Muscle layer of colon (tissue), 2 donors: ENCODE results near the gene NSUN7.

ENCODE experiments used
- H3K27ac ChIP-seq: one replicate; pipeline ENCODE4 v1.7.0; 2013; ENCODE audit warnings: low read depth, mild to moderate bottlenecking, low read length, moderate library complexity
- H3K27me3 ChIP-seq, 2 donors: one replicate each; pipeline ENCODE4 v1.7.0; 2013; ENCODE audit warnings: low read length in 2 of 2, mild to moderate bottlenecking in 2 of 2; ENCODE audit not compliant: insufficient read depth in 2 of 2, control insufficient read depth in 1 of 2
- H3K36me3 ChIP-seq: one replicate; pipeline ENCODE4 v1.7.0; 2013; ENCODE audit warnings: mild to moderate bottlenecking, low read length; ENCODE audit not compliant: insufficient read depth
- H3K4me1 ChIP-seq: one replicate; pipeline ENCODE4 v1.7.0; 2013; ENCODE audit warnings: mild to moderate bottlenecking, low read length; ENCODE audit not compliant: insufficient read depth
- H3K4me3 ChIP-seq, 2 donors: one replicate each; pipeline ENCODE4 v1.7.0; 2013; ENCODE audit warnings: low read length in 2 of 2, low read depth in 1 of 2, mild to moderate bottlenecking in 1 of 2, moderate library complexity in 1 of 2
- H3K9ac ChIP-seq: one replicate; pipeline ENCODE4 v1.7.0; 2013; ENCODE audit warnings: low read length
- H3K9me3 ChIP-seq: one replicate; pipeline ENCODE4 v1.7.0; 2013; ENCODE audit warnings: mild to moderate bottlenecking, low read length
- donor health status: abdominal sarcoma.
- donor health status: Adenocarcinoma of cecum.

NSUN7 gene

DNA sequence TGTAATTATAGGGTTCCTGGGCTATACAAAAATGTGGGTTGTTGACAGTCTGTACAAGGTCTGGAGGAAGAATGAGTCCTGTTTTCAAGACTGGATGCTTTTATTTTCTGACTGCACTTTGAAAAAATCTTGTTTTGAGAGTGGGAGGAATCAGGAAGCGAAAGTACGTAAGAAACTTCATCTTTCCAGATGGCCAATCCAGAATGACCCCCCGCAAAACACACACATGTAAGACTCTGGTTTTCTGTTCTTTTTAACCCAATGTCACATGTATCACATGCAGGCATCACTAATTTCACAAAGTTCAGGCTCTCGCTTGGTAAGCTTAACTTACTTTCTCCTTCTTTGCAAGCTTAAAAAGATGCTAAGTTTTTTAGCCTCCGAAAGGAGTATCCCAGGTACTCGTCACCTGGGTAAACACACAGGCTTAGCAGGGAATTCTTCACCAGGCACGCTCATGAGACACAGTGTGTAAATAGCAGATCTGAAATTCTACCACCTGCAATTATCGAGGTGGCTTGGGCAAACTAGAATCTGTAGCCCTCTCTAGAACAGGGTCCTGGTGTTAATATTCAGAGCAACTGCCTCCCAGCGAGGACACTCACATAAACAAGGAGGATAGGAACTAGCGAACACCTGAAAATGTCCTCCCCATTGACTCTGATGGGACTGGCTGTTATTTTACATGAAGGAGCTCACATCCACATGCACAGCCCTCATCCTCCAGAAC is 90.7 kb downstream of the NSUN7 start:
- Histone ChIP-seq H3K4me3 (no peak overlapping the region), H3K27ac (no peak overlapping the region), H3K9me3 (no peaks in the 10 kb centered on the region), H3K4me1 (no peaks in the 10 kb centered on the region), H3K36me3 (no peaks in the 10 kb centered on the region), H3K27me3 (no peaks in the 10 kb centered on the region), H3K9ac (no peak overlapping the region)

GRCh38 chr4:40840985-40841571 is 91.3 kb downstream of the NSUN7 start:
- no peaks in the 10 kb centered on the region for H3K36me3 ChIP-seq
- H3K27ac ChIP-seq = no peak overlapping the region
- H3K9ac ChIP-seq = no peak overlapping the region
- no peaks in the 10 kb centered on the region for H3K4me1 ChIP-seq
- H3K27me3 ChIP-seq = no peaks in the 10 kb centered on the region
- no peak overlapping the region for H3K4me3 ChIP-seq
- H3K9me3 ChIP-seq = no peaks in the 10 kb centered on the region

- no peak overlapping the region for H3K9ac ChIP-seq
- H3K36me3 ChIP-seq = no peaks in the 10 kb centered on the region
- H3K9me3 ChIP-seq = no peaks in the 10 kb centered on the region
- H3K27me3 ChIP-seq = no peaks in the 10 kb centered on the region
- no peak overlapping the region for H3K4me3 ChIP-seq
- H3K4me1 ChIP-seq = no peaks in the 10 kb centered on the region
- H3K27ac ChIP-seq = no peak overlapping the region
These were observed 92.6 kb downstream of the NSUN7 start for GRCh38 chr4:40842318-40842717.

GRCh38 chr4:40842725-40843423 is 93.1 kb downstream of the NSUN7 start:
- no peak overlapping the region for H3K9ac ChIP-seq
- H3K36me3 ChIP-seq = no peaks in the 10 kb centered on the region
- no peaks in the 10 kb centered on the region for H3K9me3 ChIP-seq
- no peaks in the 10 kb centered on the region for H3K27me3 ChIP-seq
- H3K27ac ChIP-seq = no peak overlapping the region
- H3K4me3 ChIP-seq = no peak overlapping the region
- no peaks in the 10 kb centered on the region for H3K4me1 ChIP-seq

- no peaks in the 10 kb centered on the region for H3K9me3 ChIP-seq
- H3K4me1 ChIP-seq = no peaks in the 10 kb centered on the region
- H3K36me3 ChIP-seq = no peaks in the 10 kb centered on the region
- H3K27me3 ChIP-seq = no peaks in the 10 kb centered on the region
- no peak overlapping the region for H3K27ac ChIP-seq
- no peak overlapping the region for H3K9ac ChIP-seq
- no peak overlapping the region for H3K4me3 ChIP-seq
These were observed 93.9 kb downstream of the NSUN7 start for GRCh38 chr4:40843696-40844095.

DNA sequence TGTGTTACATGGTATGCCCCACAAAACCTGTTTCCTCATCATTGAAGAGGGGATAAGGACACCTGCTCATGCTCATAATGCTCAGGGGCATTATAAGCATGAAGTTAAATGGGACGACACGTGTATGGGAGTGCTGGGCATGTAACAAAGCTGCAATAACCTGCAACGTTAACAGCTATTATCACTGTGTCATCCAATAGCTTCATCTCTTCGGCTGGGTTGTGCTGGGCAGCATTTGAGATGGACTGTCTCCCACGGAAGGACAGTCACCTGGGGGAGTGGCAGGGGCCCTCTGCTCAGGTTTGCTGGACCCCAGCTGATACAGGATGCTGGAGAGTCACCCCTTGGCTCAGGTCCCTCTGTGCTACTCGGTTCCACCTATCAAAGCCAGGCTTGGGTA is 94.5 kb downstream of the NSUN7 start:
- no peaks in the 10 kb centered on the region for H3K36me3 ChIP-seq
- no peaks in the 10 kb centered on the region for H3K4me1 ChIP-seq
- H3K4me3 ChIP-seq = no peak overlapping the region
- H3K9me3 ChIP-seq = no peaks in the 10 kb centered on the region
- H3K9ac ChIP-seq = no peak overlapping the region
- H3K27ac ChIP-seq = no peak overlapping the region
- H3K27me3 ChIP-seq = no peaks in the 10 kb centered on the region

GRCh38 chr4:40845154-40845835 is 95.5 kb downstream of the NSUN7 start:
- H3K27ac ChIP-seq = no peak overlapping the region
- no peak overlapping the region for H3K4me3 ChIP-seq

DNA sequence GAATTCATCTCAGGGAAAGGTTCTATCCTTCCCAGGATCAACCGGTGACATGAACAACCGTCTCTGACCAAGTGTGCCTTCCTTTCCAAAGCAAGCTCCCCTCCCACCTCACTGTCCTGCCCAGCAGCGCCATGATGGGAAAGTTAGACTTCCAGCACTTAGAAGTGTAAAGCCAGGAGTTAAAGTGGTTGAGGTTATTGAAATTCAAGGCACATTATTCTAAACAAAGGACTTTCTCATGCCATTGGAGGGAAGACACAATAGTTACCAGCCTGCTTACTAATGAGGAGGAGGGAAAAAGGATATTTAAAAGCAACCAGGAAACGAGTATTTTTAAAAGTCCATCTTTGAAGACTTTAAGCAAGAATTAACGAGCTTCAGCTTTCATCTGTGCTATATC is 96.8 kb downstream of the NSUN7 start:
- no peak overlapping the region for H3K27ac ChIP-seq

More at GRCh38 chr4:40845154-40845835, 95.5 kb downstream of the NSUN7 start:
- Histone ChIP-seq H3K36me3 (no peaks in the 10 kb centered on the region), H3K9me3 (no peaks in the 10 kb centered on the region), H3K4me1 (no peaks in the 10 kb centered on the region), H3K9ac (no peak overlapping the region), H3K27me3 (no peaks in the 10 kb centered on the region)

GRCh38 chr4:40848251-40848650 is 98.5 kb downstream of the NSUN7 start:
- no peaks in the 10 kb centered on the region for H3K27me3 ChIP-seq
- no peak overlapping the region for H3K4me3 ChIP-seq
- H3K9me3 ChIP-seq = no peaks in the 10 kb centered on the region
- no peaks in the 10 kb centered on the region for H3K36me3 ChIP-seq
- no peaks in the 10 kb centered on the region for H3K4me1 ChIP-seq
- H3K27ac ChIP-seq = no peak overlapping the region
- H3K9ac ChIP-seq = no peak overlapping the region

More for the DNA sequence above, 96.8 kb downstream of the NSUN7 start:
- Histone ChIP-seq H3K4me3 (no peak overlapping the region), H3K9ac (no peak overlapping the region), H3K4me1 (no peaks in the 10 kb centered on the region), H3K36me3 (no peaks in the 10 kb centered on the region), H3K9me3 (no peaks in the 10 kb centered on the region), H3K27me3 (no peaks in the 10 kb centered on the region)

DNA sequence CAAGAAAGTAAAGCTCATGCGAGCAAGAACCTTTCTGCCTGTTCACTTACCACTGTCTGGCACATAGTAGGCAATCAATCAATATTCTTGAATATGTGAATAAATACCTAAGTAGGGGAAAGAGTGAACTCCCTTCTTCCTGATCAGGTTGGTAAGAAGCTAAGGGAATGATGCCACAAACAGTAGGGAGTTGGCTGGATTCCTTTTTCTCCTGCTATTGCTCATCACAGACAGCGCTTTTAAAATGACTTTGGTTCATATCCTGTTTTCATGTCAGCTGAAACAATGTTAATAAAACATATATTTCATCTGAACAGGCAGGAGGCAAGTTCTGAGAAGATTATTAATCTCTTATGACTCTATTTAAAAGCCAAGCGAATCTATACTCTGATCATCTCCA is 99.2 kb downstream of the NSUN7 start:
- Histone ChIP-seq H3K9me3 (no peaks in the 10 kb centered on the region), H3K27ac (no peak overlapping the region), H3K27me3 (no peaks in the 10 kb centered on the region), H3K36me3 (no peaks in the 10 kb centered on the region), H3K4me1 (no peaks in the 10 kb centered on the region), H3K9ac (no peak overlapping the region), H3K4me3 (no peak overlapping the region)

- H3K36me3 ChIP-seq = no peaks in the 10 kb centered on the region
- no peaks in the 10 kb centered on the region for H3K9me3 ChIP-seq
- no peak overlapping the region for H3K27ac ChIP-seq
- H3K4me1 ChIP-seq = no peaks in the 10 kb centered on the region
- no peak overlapping the region for H3K4me3 ChIP-seq
- H3K27me3 ChIP-seq = no peaks in the 10 kb centered on the region
- H3K9ac ChIP-seq = no peak overlapping the region
These were observed 100.7 kb downstream of the NSUN7 start for GRCh38 chr4:40850496-40850895.
